SK-N-SH treated with all-trans-retinoic acid at 6 μM for 48 hours (cell line): ENCODE data around the gene KDELR3.
A peak's percentile ranks its signal among the peaks of the same experiment; 100 is the strongest.

Experiments
- ATAC-seq: fragments of 200-7000 bp; cut with Tn5 transposase; 3 replicates; pipeline ENCODE4 v1.9.1; 2020; ENCODE audit warnings: mild to moderate bottlenecking, moderate library complexity
- ARNTL ChIP-seq: fragments of 450-650 bp; formaldehyde crosslinking; IDR thresholded peaks from 2 replicates; pipeline ENCODE4 v1.5.0; 2020; ENCODE audit warnings: low read depth, mild to moderate bottlenecking, moderate library complexity, borderline replicate concordance
- BACH2 ChIP-seq: fragments of 250-450 bp; sonication (Bioruptor Pico); IDR thresholded peaks from 2 replicates; pipeline ENCODE4 v1.9.0; 2021; ENCODE audit warnings: mild to moderate bottlenecking, borderline replicate concordance
- CREB5 ChIP-seq: fragments of 250-450 bp; sonication (Bioruptor Pico); IDR thresholded peaks from 2 replicates; pipeline ENCODE4 v1.5.1; 2020; ENCODE audit warnings: low read depth, mild to moderate bottlenecking, moderate library complexity
- CSDC2 ChIP-seq: fragments of 250-450 bp; sonication (Bioruptor Pico); IDR thresholded peaks from 2 replicates; pipeline ENCODE4 v1.5.0; 2020; ENCODE audit warnings: mild to moderate bottlenecking, moderate library complexity
- CSRNP3 ChIP-seq: fragments of 250-450 bp; sonication (Bioruptor Pico); IDR thresholded peaks from 2 replicates; pipeline ENCODE4 v1.5.1; 2021; ENCODE audit warnings: mild to moderate bottlenecking, moderate library complexity
- ESRRG ChIP-seq: fragments of 250-450 bp; sonication (Bioruptor Pico); IDR thresholded peaks from 2 replicates; pipeline ENCODE4 v1.6.1; 2021; ENCODE audit warnings: mild to moderate bottlenecking
- ISL1 ChIP-seq: fragments of 250-450 bp; sonication (Bioruptor Pico); IDR thresholded peaks from 2 replicates; pipeline ENCODE4 v2.1.2; 2022; ENCODE audit warnings: mild to moderate bottlenecking, moderate library complexity
- POU6F1 ChIP-seq: fragments of 250-450 bp; sonication (Bioruptor Pico); IDR thresholded peaks from 2 replicates; pipeline ENCODE4 v1.8.0; 2021; ENCODE audit warnings: low read depth, mild to moderate bottlenecking, moderate library complexity, borderline replicate concordance
- PPARA ChIP-seq: fragments of 250-450 bp; sonication (Bioruptor Pico); IDR thresholded peaks from 2 replicates; pipeline ENCODE4 v1.5.0; 2020; ENCODE audit warnings: mild to moderate bottlenecking, borderline replicate concordance
- SNAI2 ChIP-seq: fragments of 250-450 bp; sonication (Bioruptor Pico); IDR thresholded peaks from 2 replicates; pipeline ENCODE4 v1.5.0; 2020; ENCODE audit warnings: mild to moderate bottlenecking, moderate library complexity
- TCF4 ChIP-seq: fragments of 250-450 bp; sonication (Bioruptor Pico); IDR thresholded peaks from 2 replicates; pipeline ENCODE4 v1.8.0; 2021; ENCODE audit warnings: mild to moderate bottlenecking, moderate library complexity, borderline replicate concordance
- TOX ChIP-seq: fragments of 250-450 bp; sonication (Bioruptor Pico); IDR thresholded peaks from 2 replicates; pipeline ENCODE4 v1.8.0; 2021; ENCODE audit warnings: mild to moderate bottlenecking, moderate library complexity, borderline replicate concordance
- ZC3H10 ChIP-seq: fragments of 250-450 bp; sonication (Bioruptor Pico); IDR thresholded peaks from 2 replicates; pipeline ENCODE4 v1.5.1; 2021; ENCODE audit warnings: mild to moderate bottlenecking, moderate library complexity
- ZFP3 ChIP-seq: fragments of 250-450 bp; sonication (Bioruptor Pico); IDR thresholded peaks from 2 replicates; pipeline ENCODE4 v1.5.0; 2020; ENCODE audit warnings: mild to moderate bottlenecking, moderate library complexity
- ZNF565 ChIP-seq: fragments of 450-650 bp; formaldehyde crosslinking; conservative IDR thresholded peaks from 2 replicates; pipeline ENCODE4 v1.5.0; 2020; ENCODE audit warnings: low read depth, mild to moderate bottlenecking, moderate library complexity
- ZNF70 ChIP-seq: fragments of 450-650 bp; formaldehyde crosslinking; IDR thresholded peaks from 2 replicates; pipeline ENCODE4 v1.5.0; 2020; ENCODE audit warnings: mild to moderate bottlenecking, moderate library complexity
- ZNF8 ChIP-seq: fragments of 450-650 bp; formaldehyde crosslinking; IDR thresholded peaks from 2 replicates; pipeline ENCODE4 v1.5.0; 2020; ENCODE audit warnings: mild to moderate bottlenecking, moderate library complexity

Gene KDELR3

GRCh38 chr22:38503021-38503420 lies 35.1 kb downstream of the KDELR3 start:
- ATAC-seq: no peak
- TF ChIP-seq TCF4 (CRISPR knock-in tag) (no peak), BACH2 (CRISPR knock-in tag) (no peak), POU6F1 (CRISPR knock-in tag) (no peak), ESRRG (CRISPR knock-in tag) (no peak), CREB5 (no peak), ZNF8 (CRISPR knock-in tag) (no peak), CSRNP3 (CRISPR knock-in tag) (no peak)

- TF ChIP-seq CSRNP3 (CRISPR knock-in tag) (no peak), SNAI2 (CRISPR knock-in tag) (no peak), ZNF565 (CRISPR knock-in tag) (no peak), ZNF70 (no peak)
- no peak for ATAC-seq
Measured at GRCh38 chr22:38504731-38505540, 37.0 kb downstream of the KDELR3 start.

- TF ChIP-seq CSRNP3 (CRISPR knock-in tag) (no peak), SNAI2 (CRISPR knock-in tag) (no peak), ZNF8 (CRISPR knock-in tag) (no peak), ZC3H10 (CRISPR knock-in tag) (no peak), PPARA (no peak)
- ATAC-seq: peak; percentile 64
Measured at GRCh38 chr22:38505541-38506117, 37.7 kb downstream of the KDELR3 start.

- ATAC-seq: peak; percentile 89
- 0 out of 2 replicates have a peak, but pooled peaks have one; percentile 13 for TF ChIP-seq ZC3H10 (CRISPR knock-in tag)
- TF ChIP-seq ZFP3: 0 out of 2 replicates have a peak, but pooled peaks have one; percentile 36
- no peak for TF ChIP-seq PPARA
- TF ChIP-seq ARNTL (CRISPR knock-in tag): no peak
- peak; percentile 86; the same call in 1 of the 2 replicates for TF ChIP-seq CSDC2
- no peak for TF ChIP-seq CREB5
- TF ChIP-seq SNAI2 (CRISPR knock-in tag): peak; percentile 78; the same call in 1 of the 2 replicates
- TF ChIP-seq TOX (CRISPR knock-in tag): no peak
- no peak for TF ChIP-seq ZNF8 (CRISPR knock-in tag)
- no peak for TF ChIP-seq POU6F1 (CRISPR knock-in tag)
- 0 out of 2 replicates have a peak, but pooled peaks have one; percentile 21 for TF ChIP-seq ZNF565 (CRISPR knock-in tag)
- TF ChIP-seq ISL1 (CRISPR knock-in tag): no peak
Measured at GRCh38 chr22:38506118-38506962, 38.4 kb downstream of the KDELR3 start, which contains the start of gene DDX17. Gene DDX17, minus strand, starts transcription at chr22:38506311.
